ENCODE measurements around the gene EHD3.
A peak's percentile ranks its signal among the peaks of the same experiment; 100 is the strongest.

EHD3 gene

GRCh38 chr2:31190188-31190587 is 43.8 kb upstream of the EHD3 start:
- Histone ChIP-seq H2BK5ac (ENCODE audit: low read length) (no peak overlapping the region), H3K23ac (ENCODE audit: low read depth, low read length, poor library complexity) (no peak overlapping the region), H2BK15ac (ENCODE audit: low read length) (no peak overlapping the region), H3K9me3 (replicated peaks in 1 of 2; ENCODE audit: control insufficient read depth in 2 of 2, insufficient read depth in 1 of 2, low read depth in 1 of 2, low read length in 2 of 2) (no peaks in the 10 kb centered on the region), H4K8ac (ENCODE audit: low read depth, low read length) (no peak overlapping the region), H3K4me2 (ENCODE audit: insufficient read depth, low read length, poor library complexity, severe bottlenecking) (no peak overlapping the region), H3K18ac (ENCODE audit: low read length) (no peak overlapping the region), H3K4ac (ENCODE audit: low read length) (no peak overlapping the region), H2BK120ac (ENCODE audit: low read depth, low read length) (no peak overlapping the region), H2AK5ac (ENCODE audit: low read depth, low read length) (no peak overlapping the region), H4K91ac (ENCODE audit: low read depth, low read length, poor library complexity) (no peak overlapping the region), H3K9ac (ENCODE audit: low read depth, low read length, poor library complexity) (no peak overlapping the region), H3K79me1 (ENCODE audit: low read depth, low read length) (no peaks in the 10 kb centered on the region), H3K4me1 (ENCODE audit: control insufficient read depth in 2 of 2, insufficient read depth in 1 of 2, low read depth in 1 of 2, low read length in 2 of 2) (no peaks in the 10 kb centered on the region), H2BK12ac (ENCODE audit: low read length) (no peak overlapping the region), H2AFZ (ENCODE audit: low read length) (no peak overlapping the region), H3K27me3 (ENCODE audit: control insufficient read depth in 3 of 3, insufficient read depth in 3 of 3, low read depth in 1 of 3, low read length in 3 of 3) (peaks cover 0 to 5% (median 0%) of the 10 kb centered on the region in 3 experiments), H3K36me3 (replicated peaks in 1 of 2; ENCODE audit: control insufficient read depth in 2 of 2, insufficient read depth in 2 of 2, low read length in 2 of 2) (no peaks in the 10 kb centered on the region), H3K14ac (ENCODE audit: low read length) (no peak overlapping the region), H3K4me3 (ENCODE audit: low read length in 2 of 2) (no peak overlapping the region), H3K27ac (replicated peaks; ENCODE audit: low read length) (no peak overlapping the region)
- no CpG with 5 or more reads among the region's 1 CpG for WGBS, 2 donors (ENCODE audit: extremely low coverage in 2 of 2, insufficient read length in 2 of 2, insufficient replicate concordance in 1 of 2)
- DNase-seq (ENCODE audit: low spot score): no peak

- H3K79me1 ChIP-seq (ENCODE audit: low read depth, low read length): no peaks in the 10 kb centered on the region
- H3K27ac ChIP-seq (replicated peaks; ENCODE audit: low read length): no peak overlapping the region
- no peak overlapping the region for H2AFZ ChIP-seq (ENCODE audit: low read length)
- no peak overlapping the region for H3K4ac ChIP-seq (ENCODE audit: low read length)
- no peak overlapping the region for H4K91ac ChIP-seq (ENCODE audit: low read depth, low read length, poor library complexity)
- H3K36me3 ChIP-seq (replicated peaks in 1 of 2; ENCODE audit: control insufficient read depth in 2 of 2, insufficient read depth in 2 of 2, low read length in 2 of 2): no peaks in the 10 kb centered on the region
- no peak overlapping the region for H3K4me2 ChIP-seq (ENCODE audit: insufficient read depth, low read length, poor library complexity, severe bottlenecking)
- no peak overlapping the region for H2BK5ac ChIP-seq (ENCODE audit: low read length)
- H3K4me3 ChIP-seq (ENCODE audit: low read length in 2 of 2): no peak overlapping the region
- no peak overlapping the region for H2BK120ac ChIP-seq (ENCODE audit: low read depth, low read length)
- no peak overlapping the region for H2BK12ac ChIP-seq (ENCODE audit: low read length)
- no peak overlapping the region for H4K8ac ChIP-seq (ENCODE audit: low read depth, low read length)
- H2AK5ac ChIP-seq (ENCODE audit: low read depth, low read length): peak overlapping the region; percentile 45
- H3K23ac ChIP-seq (ENCODE audit: low read depth, low read length, poor library complexity): no peak overlapping the region
- no peak overlapping the region for H2BK15ac ChIP-seq (ENCODE audit: low read length)
- no peak overlapping the region for H3K18ac ChIP-seq (ENCODE audit: low read length)
- H3K9me3 ChIP-seq (replicated peaks in 1 of 2; ENCODE audit: control insufficient read depth in 2 of 2, insufficient read depth in 1 of 2, low read depth in 1 of 2, low read length in 2 of 2): no peaks in the 10 kb centered on the region
- DNase-seq (ENCODE audit: low spot score): no peak
- H3K14ac ChIP-seq (ENCODE audit: low read length): no peak overlapping the region
- no CpG with 5 or more reads among the region's 11 CpGs for WGBS, 2 donors (ENCODE audit: extremely low coverage in 2 of 2, insufficient read length in 2 of 2, insufficient replicate concordance in 1 of 2)
- no peak overlapping the region for H3K9ac ChIP-seq (ENCODE audit: low read depth, low read length, poor library complexity)
- H3K27me3 ChIP-seq (ENCODE audit: control insufficient read depth in 3 of 3, insufficient read depth in 3 of 3, low read depth in 1 of 3, low read length in 3 of 3): peaks cover 0 to 2% (median 0%) of the 10 kb centered on the region in 3 experiments
- no peaks in the 10 kb centered on the region for H3K4me1 ChIP-seq (ENCODE audit: control insufficient read depth in 2 of 2, insufficient read depth in 1 of 2, low read depth in 1 of 2, low read length in 2 of 2)
Observed at GRCh38 chr2:31191931-31192330, 42.0 kb upstream of the EHD3 start.

- no peak overlapping the region for H2BK5ac ChIP-seq (ENCODE audit: low read length)
- no peaks in the 10 kb centered on the region for H3K36me3 ChIP-seq (replicated peaks in 1 of 2; ENCODE audit: control insufficient read depth in 2 of 2, insufficient read depth in 2 of 2, low read length in 2 of 2)
- H3K4me3 ChIP-seq (ENCODE audit: low read length in 2 of 2): no peak overlapping the region
- no peak overlapping the region for H3K18ac ChIP-seq (ENCODE audit: low read length)
- peaks cover 0 to 2% (median 0%) of the 10 kb centered on the region in 3 experiments for H3K27me3 ChIP-seq (ENCODE audit: control insufficient read depth in 3 of 3, insufficient read depth in 3 of 3, low read depth in 1 of 3, low read length in 3 of 3)
- no peak overlapping the region for H3K23ac ChIP-seq (ENCODE audit: low read depth, low read length, poor library complexity)
- no peak overlapping the region for H3K4me2 ChIP-seq (ENCODE audit: insufficient read depth, low read length, poor library complexity, severe bottlenecking)
- no peaks in the 10 kb centered on the region for H3K9me3 ChIP-seq (replicated peaks in 1 of 2; ENCODE audit: control insufficient read depth in 2 of 2, insufficient read depth in 1 of 2, low read depth in 1 of 2, low read length in 2 of 2)
- H4K91ac ChIP-seq (ENCODE audit: low read depth, low read length, poor library complexity): no peak overlapping the region
- no peaks in the 10 kb centered on the region for H3K4me1 ChIP-seq (ENCODE audit: control insufficient read depth in 2 of 2, insufficient read depth in 1 of 2, low read depth in 1 of 2, low read length in 2 of 2)
- no peak overlapping the region for H3K4ac ChIP-seq (ENCODE audit: low read length)
- H3K14ac ChIP-seq (ENCODE audit: low read length): no peak overlapping the region
- H2BK12ac ChIP-seq (ENCODE audit: low read length): no peak overlapping the region
- no peaks in the 10 kb centered on the region for H3K79me1 ChIP-seq (ENCODE audit: low read depth, low read length)
- no peak for DNase-seq (ENCODE audit: low spot score)
- H3K9ac ChIP-seq (ENCODE audit: low read depth, low read length, poor library complexity): no peak overlapping the region
- no peak overlapping the region for H3K27ac ChIP-seq (replicated peaks; ENCODE audit: low read length)
- H2BK120ac ChIP-seq (ENCODE audit: low read depth, low read length): no peak overlapping the region
- no peak overlapping the region for H2AK5ac ChIP-seq (ENCODE audit: low read depth, low read length)
- no peak overlapping the region for H4K8ac ChIP-seq (ENCODE audit: low read depth, low read length)
- no peak overlapping the region for H2BK15ac ChIP-seq (ENCODE audit: low read length)
- WGBS, 2 donors (ENCODE audit: extremely low coverage in 2 of 2, insufficient read length in 2 of 2, insufficient replicate concordance in 1 of 2): no CpG with 5 or more reads among the region's 2 CpGs
- no peak overlapping the region for H2AFZ ChIP-seq (ENCODE audit: low read length)
Observed at GRCh38 chr2:31192396-31192795, 41.6 kb upstream of the EHD3 start.

- no peaks in the 10 kb centered on the region for H3K9me3 ChIP-seq (replicated peaks in 1 of 2; ENCODE audit: control insufficient read depth in 2 of 2, insufficient read depth in 1 of 2, low read depth in 1 of 2, low read length in 2 of 2)
- H3K9ac ChIP-seq (ENCODE audit: low read depth, low read length, poor library complexity): no peak overlapping the region
- no peak overlapping the region for H4K8ac ChIP-seq (ENCODE audit: low read depth, low read length)
- peaks cover 0 to 2% (median 0%) of the 10 kb centered on the region in 3 experiments for H3K27me3 ChIP-seq (ENCODE audit: control insufficient read depth in 3 of 3, insufficient read depth in 3 of 3, low read depth in 1 of 3, low read length in 3 of 3)
- H2BK5ac ChIP-seq (ENCODE audit: low read length): no peak overlapping the region
- H2AFZ ChIP-seq (ENCODE audit: low read length): no peak overlapping the region
- H3K23ac ChIP-seq (ENCODE audit: low read depth, low read length, poor library complexity): no peak overlapping the region
- no peak overlapping the region for H2BK15ac ChIP-seq (ENCODE audit: low read length)
- no peak overlapping the region for H2BK12ac ChIP-seq (ENCODE audit: low read length)
- H2BK120ac ChIP-seq (ENCODE audit: low read depth, low read length): no peak overlapping the region
- no peak overlapping the region for H2AK5ac ChIP-seq (ENCODE audit: low read depth, low read length)
- no peak overlapping the region for H3K4me2 ChIP-seq (ENCODE audit: insufficient read depth, low read length, poor library complexity, severe bottlenecking)
- H3K18ac ChIP-seq (ENCODE audit: low read length): no peak overlapping the region
- H3K4ac ChIP-seq (ENCODE audit: low read length): no peak overlapping the region
- H3K4me3 ChIP-seq (ENCODE audit: low read length in 2 of 2): no peak overlapping the region
- no peaks in the 10 kb centered on the region for H3K79me1 ChIP-seq (ENCODE audit: low read depth, low read length)
- no peak overlapping the region for H3K14ac ChIP-seq (ENCODE audit: low read length)
- no peaks in the 10 kb centered on the region for H3K4me1 ChIP-seq (ENCODE audit: control insufficient read depth in 2 of 2, insufficient read depth in 1 of 2, low read depth in 1 of 2, low read length in 2 of 2)
- H3K36me3 ChIP-seq (replicated peaks in 1 of 2; ENCODE audit: control insufficient read depth in 2 of 2, insufficient read depth in 2 of 2, low read length in 2 of 2): no peaks in the 10 kb centered on the region
- H3K27ac ChIP-seq (replicated peaks; ENCODE audit: low read length): no peak overlapping the region
- no peak for DNase-seq (ENCODE audit: low spot score)
- no CpG with 5 or more reads among the region's 12 CpGs for WGBS, 2 donors (ENCODE audit: extremely low coverage in 2 of 2, insufficient read length in 2 of 2, insufficient replicate concordance in 1 of 2)
- no peak overlapping the region for H4K91ac ChIP-seq (ENCODE audit: low read depth, low read length, poor library complexity)
Observed at GRCh38 chr2:31192851-31193392, 41.0 kb upstream of the EHD3 start.

Measured in neuronal stem cell (in vitro differentiated cells).